Trophoblast cell (in vitro differentiated cells and primary cell): ENCODE results near the gene SPATA6L.
"Not testable (repeated sequence)": the region's sequence is repeated elsewhere in the genome, so short reads cannot be mapped to it uniquely, and the experiment has no call there.

Experiments
- DNase-seq, 2 donors: peaks; one replicate each; pipeline ENCODE4 v3.0.0-alpha.2; 2016
- H2AFZ ChIP-seq: 2 replicates; pipeline ENCODE4 v1.6.1; 2013; ENCODE audit warnings: low read length, moderate library complexity, mild to moderate bottlenecking; ENCODE audit not compliant: insufficient read depth, poor library complexity
- H2AK5ac ChIP-seq: 2 replicates; pipeline ENCODE4 v1.6.1; 2013; ENCODE audit warnings: mild to moderate bottlenecking, low read length
- H2BK120ac ChIP-seq: 2 replicates; pipeline ENCODE4 v1.6.1; 2013; ENCODE audit warnings: low read length, mild to moderate bottlenecking, moderate library complexity; ENCODE audit not compliant: insufficient read depth, poor library complexity
- H2BK12ac ChIP-seq: 2 replicates; pipeline ENCODE4 v1.6.1; 2013; ENCODE audit warnings: mild to moderate bottlenecking, low read length, moderate library complexity
- H2BK5ac ChIP-seq: 2 replicates; pipeline ENCODE4 v1.6.1; 2013; ENCODE audit warnings: low read length, low read depth, moderate library complexity, mild to moderate bottlenecking; ENCODE audit not compliant: poor library complexity
- H3K14ac ChIP-seq: 2 replicates; pipeline ENCODE4 v1.6.1; 2013; ENCODE audit warnings: mild to moderate bottlenecking, low read length
- H3K18ac ChIP-seq: 2 replicates; pipeline ENCODE4 v1.6.1; 2013; ENCODE audit warnings: mild to moderate bottlenecking, low read length
- H3K23ac ChIP-seq: 2 replicates; pipeline ENCODE4 v1.6.1; 2013; ENCODE audit warnings: low read length
- H3K27ac ChIP-seq: 2 replicates; pipeline ENCODE4 v1.5.1; 2013; ENCODE audit warnings: low read depth, mild to moderate bottlenecking, inconsistent platforms, low read length, moderate library complexity
- H3K27me3 ChIP-seq: 2 replicates; pipeline ENCODE4 v1.6.1; 2013; ENCODE audit warnings: inconsistent platforms, mild to moderate bottlenecking, low read length, moderate library complexity; ENCODE audit not compliant: insufficient read depth
- H3K36me3 ChIP-seq, 2 experiments: 1 replicate in 1 of 2; 2 replicates in 1 of 2; pipeline ENCODE4 v1.6.1; 2013; ENCODE audit warnings: low read length in 2 of 2, mild to moderate bottlenecking in 2 of 2, moderate library complexity in 1 of 2; ENCODE audit not compliant: insufficient read depth in 2 of 2, control insufficient read depth in 1 of 2
- H3K4ac ChIP-seq: 2 replicates; pipeline ENCODE4 v1.6.1; 2013; ENCODE audit warnings: low read depth, mild to moderate bottlenecking, low read length, moderate library complexity
- H3K4me1 ChIP-seq, 2 experiments: 1 replicate in 1 of 2; 2 replicates in 1 of 2; pipeline ENCODE4 v1.6.1; 2013; ENCODE audit warnings: low read length in 2 of 2, mild to moderate bottlenecking in 2 of 2, moderate library complexity in 1 of 2; ENCODE audit not compliant: insufficient read depth in 2 of 2, control insufficient read depth in 1 of 2
- H3K4me2 ChIP-seq: 2 replicates; pipeline ENCODE4 v1.6.1; 2013; ENCODE audit warnings: inconsistent platforms, mild to moderate bottlenecking, low read length, moderate library complexity
- H3K4me3 ChIP-seq: 2 replicates; pipeline ENCODE4 v1.5.1; 2013; ENCODE audit warnings: mild to moderate bottlenecking, low read depth, low read length, inconsistent platforms
- H3K79me1 ChIP-seq: one replicate; pipeline ENCODE4 v1.6.1; 2013; ENCODE audit warnings: low read length
- H3K79me2 ChIP-seq: 2 replicates; pipeline ENCODE4 v1.6.1; 2013; ENCODE audit warnings: low read length, mild to moderate bottlenecking; ENCODE audit not compliant: control insufficient read depth, insufficient read depth, poor library complexity
- H3K9ac ChIP-seq: 2 replicates; pipeline ENCODE4 v1.6.1; 2013; ENCODE audit warnings: mild to moderate bottlenecking, low read length
- H3K9me3 ChIP-seq: 2 replicates; pipeline ENCODE4 v1.6.1; 2013; ENCODE audit warnings: low read depth, mild to moderate bottlenecking, control low read depth, inconsistent platforms, low read length; ENCODE audit not compliant: insufficient read depth
- H4K12ac ChIP-seq: 2 replicates; pipeline ENCODE4 v1.6.1; 2013; ENCODE audit warnings: low read depth, mild to moderate bottlenecking, low read length, moderate library complexity
- H4K8ac ChIP-seq: 2 replicates; pipeline ENCODE4 v1.6.1; 2013; ENCODE audit warnings: low read depth, mild to moderate bottlenecking, low read length, moderate library complexity
- H4K91ac ChIP-seq: one replicate; pipeline ENCODE4 v1.6.1; 2013; ENCODE audit warnings: low read depth, mild to moderate bottlenecking, low read length, moderate library complexity
- WGBS: extraction: QIAGEN DNeasy Blood & Tissue Kit; methylation state at CpG from one replicate; pipeline ENCODE4 v1.1.7; 2013; ENCODE audit warnings: missing lambda C conversion rate; ENCODE audit not compliant: insufficient read length, insufficient coverage; ENCODE audit errors: extremely low coverage; 5-methylcytosine and 5-hydroxymethylcytosine counted together

Gene SPATA6L

DNA sequence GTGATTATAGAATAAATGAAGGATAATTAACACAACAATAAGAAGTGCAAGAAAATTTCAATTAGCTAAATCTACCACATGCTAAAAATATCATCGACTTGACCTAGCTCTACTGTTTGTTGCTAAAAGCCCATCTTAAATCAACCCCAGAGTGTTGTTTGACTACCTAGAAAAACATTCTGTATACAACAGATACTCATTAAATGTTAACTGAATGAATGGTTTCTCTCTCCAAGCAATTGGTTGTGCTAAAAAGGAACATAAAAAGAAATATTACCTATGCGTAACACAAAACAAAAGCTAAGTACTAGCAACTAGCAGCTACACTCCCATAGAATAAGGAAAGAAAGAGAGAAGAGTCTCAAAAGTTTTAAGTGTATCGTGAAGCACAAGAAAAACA is 9.7 kb downstream of the SPATA6L start:
- peaks cover 2% of the 10 kb centered on the region for H3K9me3 ChIP-seq
- H2AK5ac ChIP-seq, result no peak overlapping the region
- no peaks in the 10 kb centered on the region for H3K79me2 ChIP-seq
- no peak overlapping the region for H3K9ac ChIP-seq
- H3K36me3 ChIP-seq, result no peaks in the 10 kb centered on the region
- no peak overlapping the region for H3K4me2 ChIP-seq
- H3K4ac ChIP-seq, result no peak overlapping the region
- H4K12ac ChIP-seq, result no peak overlapping the region
- H2BK12ac ChIP-seq, result no peak overlapping the region
- H3K4me3 ChIP-seq, result no peak overlapping the region
- WGBS, result no CpG with 5 or more reads among the region's 3 CpGs
- H4K91ac ChIP-seq, result no peak overlapping the region
- H2BK120ac ChIP-seq, result no peak overlapping the region
- no peak for DNase-seq
- no peak overlapping the region for H2BK5ac ChIP-seq
- H3K27me3 ChIP-seq, result no peaks in the 10 kb centered on the region
- H3K79me1 ChIP-seq, result no peaks in the 10 kb centered on the region
- H2AFZ ChIP-seq, result no peak overlapping the region
- no peak overlapping the region for H3K27ac ChIP-seq
- no peak overlapping the region for H3K23ac ChIP-seq
- no peak overlapping the region for H4K8ac ChIP-seq
- no peaks in the 10 kb centered on the region for H3K4me1 ChIP-seq
- no peak overlapping the region for H3K18ac ChIP-seq
- no peak overlapping the region for H3K14ac ChIP-seq

- no CpG with 5 or more reads among the region's 3 CpGs for WGBS
- H3K18ac ChIP-seq, result not testable (repeated sequence)
Observed at GRCh38 chr9:4656196-4656595, 10.1 kb downstream of the SPATA6L start.

GRCh38 chr9:4654538-4654937 is 11.7 kb downstream of the SPATA6L start:
- Histone ChIP-seq H4K12ac (no peak overlapping the region), H3K36me3 (no peaks in the 10 kb centered on the region), H3K27me3 (no peaks in the 10 kb centered on the region), H3K4me1 (no peaks in the 10 kb centered on the region), H3K79me2 (no peaks in the 10 kb centered on the region), H3K14ac (no peak overlapping the region), H2BK5ac (no peak overlapping the region), H3K9ac (no peak overlapping the region), H3K18ac (no peak overlapping the region), H3K4me3 (no peak overlapping the region), H2BK120ac (no peak overlapping the region), H4K91ac (no peak overlapping the region), H3K4me2 (no peak overlapping the region), H3K23ac (no peak overlapping the region), H3K27ac (no peak overlapping the region), H3K4ac (no peak overlapping the region), H2BK12ac (no peak overlapping the region), H3K9me3 (peaks cover 2% of the 10 kb centered on the region), H2AFZ (peak overlapping the region; percentile 63), H3K79me1 (no peaks in the 10 kb centered on the region), H4K8ac (no peak overlapping the region), H2AK5ac (no peak overlapping the region)
- DNase-seq, result no peak
- WGBS, result no CpG with 5 or more reads among the region's 10 CpGs

More at GRCh38 chr9:4656196-4656595, 10.1 kb downstream of the SPATA6L start:
- not testable (repeated sequence) for H4K91ac ChIP-seq, H3K9me3 ChIP-seq, H3K9ac ChIP-seq, H3K4ac ChIP-seq, H3K36me3 ChIP-seq, H3K4me2 ChIP-seq, H2AK5ac ChIP-seq, H4K8ac ChIP-seq, H2BK120ac ChIP-seq, H3K23ac ChIP-seq, H3K4me1 ChIP-seq, H3K27me3 ChIP-seq, H3K79me1 ChIP-seq, H4K12ac ChIP-seq, H3K4me3 ChIP-seq, H3K14ac ChIP-seq, H2BK5ac ChIP-seq, H3K27ac ChIP-seq, H2BK12ac ChIP-seq, DNase-seq, H2AFZ ChIP-seq, H3K79me2 ChIP-seq

- DNase-seq, result no peak
- Histone ChIP-seq H2BK120ac (no peak overlapping the region), H2BK12ac (no peak overlapping the region), H3K9me3 (peaks cover 2% of the 10 kb centered on the region), H3K14ac (no peak overlapping the region), H3K79me1 (no peaks in the 10 kb centered on the region), H4K91ac (no peak overlapping the region), H2BK5ac (no peak overlapping the region), H3K27ac (no peak overlapping the region), H2AFZ (no peak overlapping the region), H3K27me3 (no peaks in the 10 kb centered on the region), H4K12ac (no peak overlapping the region), H3K36me3 (no peaks in the 10 kb centered on the region), H3K4me3 (no peak overlapping the region), H3K4me1 (no peaks in the 10 kb centered on the region), H3K18ac (no peak overlapping the region), H4K8ac (no peak overlapping the region), H3K9ac (no peak overlapping the region), H3K79me2 (no peaks in the 10 kb centered on the region), H3K4ac (no peak overlapping the region), H2AK5ac (no peak overlapping the region), H3K23ac (no peak overlapping the region), H3K4me2 (no peak overlapping the region)
- no CpG with 5 or more reads among the region's 9 CpGs for WGBS
Observed at GRCh38 chr9:4654084-4654483, 12.2 kb downstream of the SPATA6L start.
